SH-SY5Y (cell line): ENCODE measurements around the gene MRO.

Experiments used
- GATA2 ChIP-seq: IDR thresholded peaks from 2 replicates; pipeline ENCODE4 v1.6.1; 2011; ENCODE audit warnings: mild to moderate bottlenecking, low read depth, low read length
- GATA3 ChIP-seq: IDR thresholded peaks from 2 replicates; pipeline ENCODE4 v1.6.1; 2011; ENCODE audit warnings: low read depth, mild to moderate bottlenecking, low read length, moderate library complexity

- TF ChIP-seq GATA2 (no peak), GATA3 (no peak)
Measured at GRCh38 chr18:50814395-50814794, 5.4 kb downstream of the MRO start.
